HG02938 (cell line): ENCODE measurements around the gene MYO9B.

Experiments used
- ATAC-seq: cut with Tn5 transposase; IDR thresholded peaks from one replicate; pipeline ENCODE4 v1.9.1; 2021; ENCODE audit warnings: mild to moderate bottlenecking, moderate library complexity; ENCODE audit not compliant: unreplicated experiment

The MYO9B gene

DNA sequence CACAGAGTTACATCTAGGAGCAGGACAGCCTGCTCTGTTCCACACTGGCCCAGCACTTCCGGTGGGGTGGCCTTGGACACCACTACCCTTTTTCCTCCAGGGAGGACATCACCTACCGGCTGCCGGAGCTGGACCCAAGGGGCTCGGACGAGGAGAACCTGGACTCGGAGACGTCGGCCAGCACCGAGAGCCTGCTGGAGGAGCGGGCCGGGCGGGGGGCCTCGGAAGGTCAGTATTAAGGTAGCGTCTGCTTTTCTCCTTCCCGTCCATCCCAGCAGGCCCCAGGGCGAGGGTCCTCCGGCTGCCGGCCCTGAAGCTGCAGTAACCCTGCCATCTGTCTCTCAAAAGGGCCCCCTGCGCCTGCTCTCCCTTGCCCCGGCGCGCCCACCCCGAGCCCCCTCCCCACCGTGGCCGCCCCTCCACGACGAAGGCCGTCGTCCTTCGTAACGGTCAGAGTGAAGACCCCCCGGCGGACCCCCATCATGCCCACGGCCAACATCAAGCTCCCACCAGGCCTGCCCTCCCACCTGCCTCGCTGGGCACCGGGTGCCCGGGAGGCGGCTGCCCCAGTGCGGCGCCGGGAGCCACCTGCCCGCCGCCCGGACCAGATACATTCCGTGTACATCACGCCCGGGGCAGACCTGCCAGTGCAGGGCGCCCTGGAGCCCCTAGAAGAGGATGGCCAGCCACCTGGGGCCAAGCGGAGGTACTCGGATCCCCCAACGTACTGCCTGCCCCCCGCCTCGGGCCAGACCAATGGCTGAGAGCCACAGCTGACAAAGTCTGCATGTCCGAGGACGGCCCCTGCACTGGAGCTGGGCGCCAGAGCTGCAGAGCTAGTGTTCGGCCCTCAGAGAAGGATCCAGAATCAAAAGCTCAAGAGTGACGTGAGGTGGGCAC, 136.2 kb downstream of the MYO9B start:
- ATAC-seq: no peak

DNA sequence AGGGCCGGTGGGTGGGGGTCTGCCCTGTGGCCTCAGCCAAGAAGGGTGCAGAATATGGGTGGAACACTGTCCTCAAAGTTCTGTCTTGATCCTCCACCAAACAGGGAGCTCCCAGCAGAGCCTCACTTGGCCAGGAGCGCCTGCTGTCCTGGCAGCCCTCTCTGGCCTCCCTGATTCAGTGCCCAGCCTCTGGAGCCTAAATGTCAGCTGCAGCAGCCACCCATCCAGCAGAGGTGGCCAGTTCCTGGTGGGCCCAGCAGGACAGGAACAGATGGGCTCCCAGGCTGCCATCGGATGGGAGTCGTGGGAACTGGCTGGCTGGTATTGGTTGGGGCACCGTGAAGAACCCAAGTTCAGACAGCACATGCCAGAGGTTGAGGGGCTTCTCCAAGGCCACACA, 137.8 kb downstream of the MYO9B start:
- ATAC-seq: no peak

DNA sequence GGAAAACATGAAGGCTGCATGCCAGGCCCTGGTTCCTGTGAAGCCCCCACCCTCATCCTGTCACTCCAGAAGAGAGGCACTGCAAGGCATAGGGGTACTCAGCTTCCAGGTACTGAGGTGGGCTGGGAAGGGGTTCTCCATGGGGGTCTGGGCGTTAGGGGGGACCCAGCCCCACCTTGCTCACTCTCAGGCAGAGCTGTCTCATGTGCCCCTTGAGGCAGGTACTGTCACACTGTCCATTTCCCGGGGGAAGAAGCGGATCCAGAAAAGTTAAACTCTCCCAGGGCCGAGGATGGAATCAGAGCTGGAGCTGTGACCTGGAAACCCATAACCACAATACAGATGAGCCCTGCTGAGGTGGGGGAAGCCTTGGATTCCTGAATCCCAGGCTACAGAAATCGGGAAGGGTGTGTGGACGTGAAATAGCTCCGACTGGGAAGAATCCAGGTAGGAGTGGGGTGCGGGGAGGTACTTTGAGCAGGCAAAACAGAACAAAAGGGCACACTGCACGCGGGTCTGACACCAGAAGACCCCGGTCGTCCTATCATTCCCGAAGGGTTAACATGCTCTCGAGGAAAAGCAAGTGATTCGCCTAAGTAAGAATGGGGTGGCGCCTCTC, 139.0 kb downstream of the MYO9B start:
- no peak for ATAC-seq

DNA sequence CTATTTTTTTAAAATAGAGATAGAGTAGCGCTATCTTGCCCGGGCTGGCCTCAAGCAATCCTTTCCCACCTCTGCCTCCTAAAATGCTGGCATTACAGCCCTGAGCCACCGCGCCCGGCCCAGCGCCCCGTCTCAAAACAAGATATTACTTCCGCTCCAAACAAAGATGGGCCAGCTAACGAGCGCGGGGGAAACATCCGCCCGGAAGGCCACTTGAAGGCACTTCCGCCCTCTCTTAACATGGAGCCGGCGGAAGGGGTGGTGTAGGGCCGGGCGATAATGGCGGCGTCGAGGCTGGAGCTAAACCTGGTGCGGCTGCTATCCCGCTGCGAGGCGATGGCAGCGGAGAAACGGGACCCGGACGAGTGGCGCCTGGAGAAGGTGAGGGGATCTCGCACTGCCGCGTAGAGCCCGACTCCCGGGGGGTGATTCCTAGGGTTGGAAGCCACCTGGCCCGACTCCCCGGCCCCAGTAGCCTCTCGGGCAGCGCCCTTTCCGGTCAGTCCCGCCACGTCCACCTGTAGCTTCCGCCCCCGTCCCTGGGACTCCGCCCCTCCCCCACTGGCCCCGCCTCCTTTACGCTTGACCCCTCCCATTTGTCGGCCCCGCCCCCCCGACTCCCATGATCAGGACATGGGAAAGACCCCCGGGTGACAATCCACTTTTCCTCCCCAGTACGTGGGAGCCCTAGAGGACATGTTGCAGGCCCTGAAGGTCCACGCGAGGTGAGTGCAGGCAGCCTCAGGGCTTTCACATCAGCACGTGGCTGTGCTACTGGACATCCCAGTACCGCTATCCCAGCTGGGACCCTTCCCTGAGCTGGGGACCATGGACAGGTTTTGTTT, 139.8 kb downstream of the MYO9B start, which contains the start of gene USE1:
TSS of gene USE1 (plus strand) at position 231 of the 845 bp plus-strand sequence. CDS start at position 280, 49 bp downstream.
- peak; percentile 79 for ATAC-seq

DNA sequence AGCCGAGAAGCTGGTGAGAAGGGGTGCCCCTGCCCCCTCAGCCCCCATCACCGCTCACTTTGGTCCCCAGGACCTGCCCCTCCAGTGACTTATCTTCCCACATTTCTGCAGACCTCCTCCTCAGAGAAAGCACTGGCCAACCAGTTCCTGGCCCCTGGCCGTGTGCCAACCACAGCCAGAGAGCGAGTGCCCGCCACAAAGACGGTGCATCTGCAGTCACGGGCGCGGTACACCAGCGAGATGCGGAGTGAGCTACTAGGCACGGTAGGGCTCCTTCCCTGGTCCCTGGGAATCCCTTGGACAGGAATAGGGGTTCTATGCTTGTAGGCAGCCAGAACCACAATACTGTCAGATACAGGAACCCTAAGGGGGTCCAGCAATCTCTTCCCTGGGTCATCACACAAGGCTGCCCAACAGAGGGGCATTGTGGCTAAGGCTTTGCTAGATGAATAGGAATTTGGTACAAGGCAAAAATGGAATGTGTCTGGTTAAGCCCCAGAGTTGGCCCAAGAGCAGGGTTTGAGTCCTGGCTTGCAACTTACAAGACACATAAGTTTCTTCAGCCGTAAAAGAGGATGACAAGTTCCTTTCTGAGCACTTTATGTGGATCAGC, 140.6 kb downstream of the MYO9B start:
- ATAC-seq: no peak

DNA sequence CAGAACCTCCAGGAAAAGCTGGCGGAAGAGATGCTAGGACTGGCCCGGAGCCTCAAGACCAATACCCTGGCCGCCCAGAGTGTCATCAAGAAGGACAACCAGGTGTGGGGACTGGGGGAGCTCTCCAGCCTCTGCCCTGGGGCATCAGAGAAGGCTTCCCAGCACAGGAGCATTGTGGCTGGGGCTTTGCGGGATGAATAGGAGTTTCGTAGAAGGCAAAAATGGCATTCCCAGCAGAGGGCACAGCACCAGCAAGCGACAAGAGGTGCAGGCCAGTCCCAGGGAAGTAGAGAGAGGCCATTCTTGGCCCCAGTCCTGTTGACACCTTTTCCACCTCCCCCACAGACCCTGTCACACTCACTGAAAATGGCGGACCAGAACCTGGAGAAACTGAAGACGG, 143.7 kb downstream of the MYO9B start:
- no peak for ATAC-seq

DNA sequence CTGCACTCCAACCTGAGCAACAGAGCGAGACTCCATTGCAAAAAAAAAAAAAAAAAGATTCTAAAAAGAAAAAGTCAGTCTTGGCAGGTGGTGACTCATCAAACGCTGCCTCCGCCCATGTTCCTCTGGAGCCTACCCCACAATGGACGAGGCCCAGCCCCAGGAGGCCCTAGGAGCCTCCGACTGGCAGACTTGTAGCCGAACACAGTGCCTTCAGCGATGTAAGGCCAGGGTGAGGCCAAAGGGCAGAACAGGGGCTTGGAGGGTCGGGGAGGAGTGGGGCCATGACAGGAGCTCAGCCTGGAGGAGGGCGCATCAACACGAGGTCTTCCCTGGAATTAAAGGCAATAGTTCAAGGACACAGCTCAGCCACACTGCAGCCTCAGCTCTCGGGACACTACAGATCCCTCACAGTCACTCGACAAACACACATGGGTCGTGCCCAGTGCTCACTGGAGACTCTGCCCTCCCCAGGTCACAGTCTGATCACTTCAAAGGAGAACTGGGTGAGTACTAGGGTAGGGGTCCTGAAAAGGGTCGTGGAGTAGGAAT, 144.7 kb downstream of the MYO9B start:
- no peak for ATAC-seq

DNA sequence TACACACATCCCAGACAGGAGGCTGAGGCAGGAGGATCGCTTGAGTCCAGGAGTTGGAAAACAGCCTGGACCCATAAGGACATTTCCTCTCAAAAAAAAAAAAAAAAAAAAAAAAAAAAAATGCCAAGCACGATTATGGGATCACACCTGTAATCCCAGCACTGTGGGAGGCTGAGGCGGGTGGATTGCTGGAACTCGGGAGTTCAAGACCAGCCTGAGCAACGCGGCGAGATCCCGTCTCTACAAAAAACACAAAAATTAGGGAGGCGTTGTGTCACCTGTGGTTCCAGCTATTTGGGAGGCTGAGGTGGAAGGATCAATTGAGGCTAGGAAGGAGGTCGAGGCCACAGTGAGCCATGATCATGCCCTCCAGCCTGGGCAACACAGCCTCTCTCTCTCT, 149.5 kb downstream of the MYO9B start:
- no peak for ATAC-seq

DNA sequence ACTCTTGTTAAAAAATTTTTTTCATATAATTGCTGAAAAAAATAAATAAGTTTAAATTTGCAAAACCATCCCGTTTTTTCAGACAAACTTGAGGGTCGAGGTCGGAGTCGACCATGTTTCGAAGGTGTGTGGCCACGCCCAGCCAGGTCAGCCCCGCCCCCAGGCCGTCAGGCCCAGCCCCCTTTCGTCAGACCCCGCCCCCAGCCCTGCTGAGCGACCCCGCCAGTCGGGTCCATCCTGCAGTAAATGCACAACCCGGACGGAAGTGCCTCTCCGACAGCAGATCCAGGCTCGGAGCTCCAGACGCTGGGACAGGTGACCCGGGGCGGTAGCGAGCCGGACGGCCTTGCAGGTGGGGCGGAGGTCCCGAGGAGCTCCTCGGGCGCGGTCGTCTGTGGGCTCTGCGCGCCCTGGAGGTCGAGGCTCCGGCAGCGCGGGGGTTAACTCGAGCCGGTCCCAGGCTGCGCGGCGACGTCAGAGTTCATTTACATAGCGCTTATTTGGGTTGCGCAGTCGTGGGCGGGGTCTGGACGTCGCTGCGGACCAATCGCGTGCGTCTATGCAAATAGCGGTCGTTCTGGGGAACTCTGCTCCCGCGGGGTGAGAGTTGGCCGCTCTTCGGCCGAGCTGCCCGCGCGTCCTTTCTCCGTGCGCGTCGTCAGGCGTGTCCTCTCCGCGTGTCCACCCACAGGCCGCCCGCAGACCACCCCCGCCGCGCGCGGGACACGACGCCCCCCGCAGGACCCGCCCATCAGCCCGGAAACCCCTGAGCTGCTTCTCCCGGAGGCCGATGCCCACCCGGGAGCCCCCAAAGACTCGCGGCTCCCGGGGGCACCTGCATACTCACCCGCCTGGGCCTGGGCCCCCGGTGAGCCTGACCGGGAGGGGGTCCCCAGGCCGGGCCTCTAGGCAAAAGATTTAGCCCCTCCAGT, 150.7 kb downstream of the MYO9B start, which contains the start of gene OCEL1:
TSS of gene OCEL1 (plus strand) at position 225 of the 932 bp plus-strand sequence. CDS start at position 247, 22 bp downstream.
- peak; percentile 90 for ATAC-seq

DNA sequence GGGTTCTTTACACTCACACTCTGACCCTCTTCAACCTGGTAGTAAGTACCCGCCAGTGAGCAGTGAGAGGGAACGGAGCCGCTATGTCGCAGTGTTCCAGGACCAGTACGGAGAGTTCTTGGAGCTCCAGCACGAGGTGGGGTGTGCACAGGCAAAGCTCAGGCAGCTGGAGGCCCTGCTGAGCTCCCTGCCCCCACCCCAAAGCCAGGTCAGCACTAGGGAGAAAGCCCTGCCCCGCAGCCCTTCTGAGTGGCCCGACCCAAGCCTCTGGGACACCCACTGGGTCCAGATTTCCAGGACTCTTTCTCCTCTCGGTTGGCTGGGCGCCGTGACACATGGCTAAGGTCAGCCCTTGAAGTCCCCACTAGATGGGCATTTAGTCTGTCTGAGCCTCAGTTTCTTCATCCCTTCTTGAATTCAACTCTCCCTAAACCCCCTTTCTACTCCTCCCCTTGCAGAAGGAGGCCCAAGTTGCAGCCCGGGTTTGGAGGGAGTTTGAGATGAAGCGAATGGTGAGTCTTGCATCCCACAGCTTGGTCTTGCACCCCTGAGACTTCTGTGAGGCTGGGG, 152.3 kb downstream of the MYO9B start:
- no peak for ATAC-seq

DNA sequence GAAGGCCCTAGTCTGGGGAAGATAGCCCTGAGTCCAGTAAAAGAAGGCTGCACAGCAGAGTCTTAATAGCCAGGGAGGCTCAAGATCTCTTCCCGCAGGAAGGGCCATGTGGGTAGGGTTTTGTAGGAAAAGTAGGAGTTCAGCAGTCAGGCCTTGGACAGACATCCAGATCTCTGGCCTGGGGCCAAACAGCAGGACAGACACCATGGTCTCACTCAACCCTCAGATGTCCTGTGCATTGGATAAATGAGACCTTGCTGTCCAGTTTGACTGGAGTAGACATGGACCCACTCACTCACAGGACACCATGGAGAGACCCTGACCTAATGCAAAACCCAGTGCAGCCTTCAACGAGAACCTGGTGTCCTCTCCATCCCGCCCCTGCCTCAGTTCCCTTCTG, 154.3 kb downstream of the MYO9B start:
- no peak for ATAC-seq

DNA sequence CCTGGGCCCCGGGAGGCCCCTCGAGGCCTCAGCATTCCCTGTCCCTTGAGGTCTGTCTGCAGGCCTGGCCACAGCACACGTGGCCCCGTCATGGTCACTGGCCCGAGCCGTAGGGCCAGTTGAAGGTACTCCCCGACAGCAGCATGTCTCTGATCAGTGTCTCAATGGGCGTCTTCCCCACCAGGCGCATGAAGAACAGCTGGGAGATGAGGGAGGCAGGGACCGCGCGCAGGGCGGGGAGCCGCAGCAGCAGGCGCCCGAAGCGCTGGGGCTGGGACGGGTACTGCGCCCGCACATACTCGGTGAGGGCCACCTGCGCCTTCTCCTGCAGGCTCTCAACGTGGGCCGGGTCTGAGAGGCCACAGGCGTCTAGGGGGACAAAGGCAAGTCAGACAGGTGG, 156.7 kb downstream of the MYO9B start:
- ATAC-seq: no peak

DNA sequence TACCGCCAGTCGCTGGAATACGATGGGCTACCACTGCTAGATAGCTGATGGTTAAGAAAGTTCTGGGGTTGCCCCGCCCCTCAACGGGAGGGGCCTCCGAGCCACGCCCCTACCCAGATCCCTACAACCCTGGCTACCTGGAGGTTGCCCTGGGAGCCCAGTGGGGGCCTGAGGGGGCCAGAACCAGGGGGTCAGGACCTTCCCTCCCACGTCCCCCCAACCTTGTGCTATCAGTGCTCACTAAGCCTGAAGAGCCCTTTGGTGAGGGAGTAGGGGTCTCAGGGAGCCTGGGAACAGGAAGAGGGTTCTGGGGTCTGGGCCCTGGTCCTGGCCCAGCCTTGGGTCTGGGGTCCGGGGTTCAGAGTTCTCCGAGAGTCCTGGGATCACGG, 159.3 kb downstream of the MYO9B start:
- no peak for ATAC-seq

DNA sequence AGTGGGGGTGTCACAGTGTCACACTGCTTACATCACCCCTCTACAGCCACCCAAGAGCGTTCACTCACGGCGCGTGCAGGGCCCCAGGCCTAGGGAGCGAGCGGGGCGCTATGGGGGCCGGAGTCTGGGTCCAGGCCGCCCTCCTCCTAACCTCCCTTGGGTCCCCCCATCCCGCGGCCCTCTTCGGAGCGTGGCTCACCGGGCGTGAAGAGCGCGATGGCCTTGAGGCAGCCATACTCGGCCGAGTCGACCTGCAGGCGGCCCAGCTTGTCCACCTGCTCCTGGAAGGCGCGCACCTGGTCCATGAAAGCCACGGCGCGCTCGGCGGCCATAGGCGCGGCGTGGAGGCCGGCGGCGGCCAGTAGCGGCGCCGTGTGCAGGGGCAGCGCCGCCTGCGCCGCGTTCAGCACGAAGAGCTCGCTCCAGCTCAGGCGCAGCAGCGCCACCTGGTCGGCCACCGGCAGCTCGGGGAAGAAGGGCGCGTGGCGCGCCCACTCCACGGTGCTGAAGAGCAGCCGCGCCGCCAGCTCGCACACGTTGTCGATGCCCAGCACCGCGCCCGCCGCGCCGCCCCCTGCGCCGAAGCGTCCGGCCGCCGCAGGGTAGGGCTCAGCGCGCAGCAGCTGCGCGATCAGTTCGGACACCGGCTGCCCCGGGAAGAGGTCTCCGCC, 159.9 kb downstream of the MYO9B start:
- ATAC-seq: no peak

DNA sequence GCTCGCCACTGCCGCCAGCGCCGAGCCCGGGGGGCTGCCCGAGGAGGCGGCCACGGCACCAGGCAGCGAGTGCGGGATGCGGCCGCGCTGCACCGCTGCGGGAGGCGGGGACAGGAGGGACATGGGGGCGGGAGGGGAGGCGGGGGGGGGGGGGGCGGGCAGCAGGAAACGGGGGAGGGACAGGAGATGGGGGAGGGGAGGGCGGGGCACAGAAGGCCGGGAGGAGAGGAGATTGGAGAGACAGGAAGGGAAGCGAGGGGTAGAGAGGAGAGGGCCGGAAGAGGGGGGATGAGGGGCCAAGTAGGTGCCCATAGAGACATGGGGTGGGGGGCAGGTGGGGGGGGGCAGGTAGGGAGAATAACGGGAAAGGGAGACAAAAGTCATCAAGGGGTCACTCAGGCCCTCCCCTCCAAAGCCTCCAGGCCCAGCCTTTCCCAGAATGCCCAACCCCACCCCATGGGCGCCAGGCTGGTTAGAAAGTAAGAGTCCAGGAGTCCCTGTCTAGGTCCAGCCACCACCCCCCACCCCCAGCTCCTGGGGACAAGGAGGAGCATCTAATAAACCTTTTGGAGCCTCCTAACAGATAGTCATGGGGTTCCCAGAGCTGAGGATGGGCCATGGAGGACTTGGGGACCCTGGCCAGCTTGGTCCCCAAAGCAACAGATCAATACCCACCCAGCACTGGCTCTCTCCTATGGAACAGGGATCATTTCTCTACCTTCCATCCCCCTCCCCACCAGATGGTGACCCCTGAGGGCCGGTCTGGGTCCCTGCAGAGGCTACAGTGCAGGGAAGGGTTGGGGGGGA, 160.6 kb downstream of the MYO9B start:
- ATAC-seq: no peak

DNA sequence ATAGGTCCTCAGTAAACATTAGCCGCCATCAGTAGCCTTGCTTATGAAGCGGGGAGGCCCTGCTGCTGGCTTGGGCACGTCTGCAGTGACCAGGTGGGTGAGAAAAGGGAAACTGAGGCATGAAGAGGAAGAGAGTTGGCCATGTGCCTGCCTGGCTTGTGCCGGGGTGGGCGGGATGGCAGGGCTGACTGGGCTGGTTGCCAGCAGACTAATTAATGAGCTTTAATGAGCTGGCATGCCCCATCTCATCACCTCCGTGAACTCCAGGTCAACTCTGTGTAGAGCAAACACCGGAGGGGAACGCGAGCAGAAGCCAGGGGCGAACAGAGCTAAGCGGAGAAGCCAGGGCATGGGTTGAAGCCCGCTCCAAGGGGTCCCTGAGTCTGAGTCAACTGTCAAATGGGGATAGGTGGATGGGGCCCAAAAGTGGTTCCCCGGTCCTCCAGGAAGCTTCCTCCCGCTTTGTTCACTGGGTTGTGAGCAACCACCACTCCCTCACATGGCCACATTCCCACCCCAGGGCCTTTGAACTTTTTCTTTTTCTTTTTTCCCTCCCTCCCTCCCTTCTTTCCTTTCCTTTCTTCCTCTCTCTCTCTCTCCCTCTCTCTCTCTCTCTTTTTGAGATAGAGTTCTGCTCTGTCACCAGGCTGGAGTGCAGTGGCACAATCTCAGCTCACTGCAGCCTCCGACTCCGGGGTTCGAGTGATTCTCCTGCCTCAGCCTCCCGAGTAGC, 161.4 kb downstream of the MYO9B start:
- ATAC-seq: no peak
